ENCODE measurements around the gene CRADD. TPM values are rescaled to one million over a fixed set of nuclear protein-coding genes. Genes with fewer than 3 reads are reported as not detected.

The CRADD gene
- total RNA-seq, 1 experiment from 2014 or later, result 7.6 TPM

DNA sequence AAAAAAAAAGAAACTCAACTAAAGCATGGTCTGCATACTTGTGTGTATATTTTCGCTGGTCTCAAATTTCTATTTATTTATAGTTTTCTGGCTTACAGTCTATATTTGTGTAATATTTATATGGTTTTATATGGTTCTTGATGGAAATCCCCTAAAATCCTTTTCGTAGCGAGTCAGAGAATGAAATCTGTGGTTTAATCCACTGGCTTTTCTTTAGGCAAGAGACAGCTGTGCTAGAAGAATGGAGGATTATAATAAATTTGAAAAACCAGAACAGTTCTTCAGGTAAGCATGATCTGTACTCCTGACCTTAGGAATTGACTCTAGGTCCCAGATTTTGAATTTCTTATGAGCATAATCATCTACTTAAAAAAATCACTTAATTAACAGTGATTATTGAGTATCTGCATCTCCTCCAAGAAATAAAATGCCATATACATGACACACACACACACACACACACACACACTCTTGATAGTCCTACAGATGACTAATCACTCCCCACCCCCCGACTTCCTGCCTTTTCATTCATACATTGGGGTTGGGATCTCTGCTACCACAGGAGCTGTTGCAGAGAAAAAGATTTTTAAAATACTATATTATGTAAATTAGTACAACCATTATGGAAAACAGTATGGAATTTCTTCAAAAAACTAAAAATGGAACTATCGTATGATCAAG is 113.4 kb downstream of the CRADD start:
- Mint-ChIP-seq H3K27ac (no peak overlapping the region; a peak in 1 of 7 replicates), H3K4me3 (no peak overlapping the region), H3K36me3 (ENCODE audit: insufficient read depth in 1 of 3, low read depth in 3 of 3) (peaks cover 0 to 4% (median 0%) of the 10 kb centered on the region in 3 experiments; a peak in 3 of 7 replicates), H3K9me3 (no peaks in the 10 kb centered on the region), H3K4me1 (peaks cover 11 to 15% of the 10 kb centered on the region in 2 experiments), H3K27me3 (ENCODE audit: low read depth) (no peaks in the 10 kb centered on the region)
- no peak overlapping the region for H2BK20ac ChIP-seq (ENCODE audit: low read depth, low read length, poor library complexity, severe bottlenecking)
- H3K9ac ChIP-seq (ENCODE audit: extremely low read depth, insufficient read length, low read length), result no peak overlapping the region
- no peak overlapping the region for H2BK5ac ChIP-seq (ENCODE audit: insufficient read length, low read length)
- no peak overlapping the region for H3T11ph ChIP-seq (ENCODE audit: low read length)
- no CpG with 5 or more reads among the region's 5 CpGs for WGBS (ENCODE audit: extremely low coverage, insufficient read length, low lambda C conversion rate)
- no peak overlapping the region for H2BK15ac ChIP-seq (ENCODE audit: low read depth, low read length)
- peaks cover under 1% of the 10 kb centered on the region for H3K4me1 ChIP-seq (ENCODE audit: insufficient read depth, low read length)
- H4K5ac ChIP-seq (ENCODE audit: insufficient read length, low read depth, low read length), result no peak overlapping the region
- no peak overlapping the region for H2AFZ ChIP-seq (ENCODE audit: low read length)
- H3K27ac ChIP-seq (ENCODE audit: insufficient read length, low read depth, low read length), result no peak overlapping the region
- no peak overlapping the region for H3K23ac ChIP-seq (ENCODE audit: insufficient read length, low read depth, low read length)
- no peak overlapping the region for H4K91ac ChIP-seq (ENCODE audit: insufficient read length, low read depth, low read length)
- TF ChIP-seq, protein P1, sequence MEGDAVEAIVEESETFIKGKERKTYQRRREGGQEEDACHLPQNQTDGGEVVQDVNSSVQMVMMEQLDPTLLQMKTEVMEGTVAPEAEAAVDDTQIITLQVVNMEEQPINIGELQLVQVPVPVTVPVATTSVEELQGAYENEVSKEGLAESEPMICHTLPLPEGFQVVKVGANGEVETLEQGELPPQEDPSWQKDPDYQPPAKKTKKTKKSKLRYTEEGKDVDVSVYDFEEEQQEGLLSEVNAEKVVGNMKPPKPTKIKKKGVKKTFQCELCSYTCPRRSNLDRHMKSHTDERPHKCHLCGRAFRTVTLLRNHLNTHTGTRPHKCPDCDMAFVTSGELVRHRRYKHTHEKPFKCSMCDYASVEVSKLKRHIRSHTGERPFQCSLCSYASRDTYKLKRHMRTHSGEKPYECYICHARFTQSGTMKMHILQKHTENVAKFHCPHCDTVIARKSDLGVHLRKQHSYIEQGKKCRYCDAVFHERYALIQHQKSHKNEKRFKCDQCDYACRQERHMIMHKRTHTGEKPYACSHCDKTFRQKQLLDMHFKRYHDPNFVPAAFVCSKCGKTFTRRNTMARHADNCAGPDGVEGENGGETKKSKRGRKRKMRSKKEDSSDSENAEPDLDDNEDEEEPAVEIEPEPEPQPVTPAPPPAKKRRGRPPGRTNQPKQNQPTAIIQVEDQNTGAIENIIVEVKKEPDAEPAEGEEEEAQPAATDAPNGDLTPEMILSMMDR (conservative IDR thresholded peaks at IDR 0.05), result no peak
- H3K23me2 ChIP-seq (ENCODE audit: insufficient read length, low read depth, low read length, poor library complexity, severe bottlenecking), result no peaks in the 10 kb centered on the region
- H3K4me2 ChIP-seq (ENCODE audit: insufficient read depth, insufficient read length, low read length), result no peak overlapping the region
- no peak overlapping the region for H3K4ac ChIP-seq (ENCODE audit: low read depth, low read length)
- DNase-seq, result no peak
- no peak overlapping the region for H2BK12ac ChIP-seq (ENCODE audit: insufficient read length, low read depth, low read length)
- H4K8ac ChIP-seq (replicated peaks; ENCODE audit: insufficient read length, low read depth, low read length), result no peak overlapping the region
- no peaks in the 10 kb centered on the region for H4K20me1 ChIP-seq (ENCODE audit: control insufficient read depth, insufficient read depth, insufficient read length)
- H2BK120ac ChIP-seq (ENCODE audit: low read depth, low read length, poor library complexity, severe bottlenecking), result no peak overlapping the region
- H3K56ac ChIP-seq (ENCODE audit: insufficient read length, low read depth, low read length), result no peak overlapping the region
- no peak overlapping the region for H2AK5ac ChIP-seq (ENCODE audit: insufficient read length, low read length)
- no peaks in the 10 kb centered on the region for H3K79me2 ChIP-seq (ENCODE audit: insufficient read depth, low read length)
- no peaks in the 10 kb centered on the region for H3K27me3 ChIP-seq (ENCODE audit: insufficient read depth, low read length)
- H3K18ac ChIP-seq (ENCODE audit: insufficient read length, low read depth, low read length), result no peak overlapping the region
- no peak overlapping the region for H3K14ac ChIP-seq (ENCODE audit: insufficient read depth, low read length)
- no peaks in the 10 kb centered on the region for H3K9me3 ChIP-seq (ENCODE audit: control insufficient read depth, low read depth, low read length)
- H3K79me1 ChIP-seq (ENCODE audit: insufficient read depth, low read depth, low read length, poor library complexity, severe bottlenecking), result no peaks in the 10 kb centered on the region

Data from H9 (cell line).